HG03097 (cell line): Measurements from ENCODE around the gene SF3A2.
A peak's percentile ranks its signal among the peaks of the same experiment; 100 is the strongest.

Source experiments
- ATAC-seq: cut with Tn5 transposase; IDR thresholded peaks from one replicate; pipeline ENCODE4 v1.9.1; 2021; ENCODE audit not compliant: unreplicated experiment, low FRiP score

SF3A2 gene

GRCh38 chr19:2226051-2226839 lies 10.4 kb upstream of the SF3A2 start:
- no peak for ATAC-seq

GRCh38 chr19:2226840-2227360 lies 9.7 kb upstream of the SF3A2 start:
- ATAC-seq: no peak

- no peak for ATAC-seq
These were observed 9.0 kb upstream of the SF3A2 start for GRCh38 chr19:2227415-2228156.

- ATAC-seq: no peak
These were observed 8.2 kb upstream of the SF3A2 start for GRCh38 chr19:2228157-2229030.

- no peak for ATAC-seq
These were observed 7.3 kb upstream of the SF3A2 start for GRCh38 chr19:2229103-2230032.

- ATAC-seq: no peak
These were observed 6.5 kb upstream of the SF3A2 start for GRCh38 chr19:2230033-2230531.

- no peak for ATAC-seq
These were observed 5.7 kb upstream of the SF3A2 start for GRCh38 chr19:2230807-2231533.

- no peak for ATAC-seq
These were observed 4.9 kb upstream of the SF3A2 start for GRCh38 chr19:2231621-2232221.

GRCh38 chr19:2232286-2233151 lies 4.1 kb upstream of the SF3A2 start:
- no peak for ATAC-seq

- ATAC-seq: no peak
These were observed 2.9 kb upstream of the SF3A2 start for GRCh38 chr19:2233601-2234280.

- no peak for ATAC-seq
These were observed 1.6 kb upstream of the SF3A2 start for GRCh38 chr19:2234996-2235380.

- peak; percentile 11 for ATAC-seq
These were observed 1.1 kb upstream of the SF3A2 start for GRCh38 chr19:2235381-2236063.

- no peak for ATAC-seq
These were observed 635 bp upstream of the SF3A2 start for GRCh38 chr19:2236064-2236313.

- ATAC-seq: no peak
These were observed 636 bp downstream of the SF3A2 start for GRCh38 chr19:2237051-2237868.

- no peak for ATAC-seq
These were observed 1.2 kb downstream of the SF3A2 start for GRCh38 chr19:2237869-2238153.

- no peak for ATAC-seq
These were observed 2.5 kb downstream of the SF3A2 start for GRCh38 chr19:2239173-2239572.
